ENCODE results near the gene HTR7. TPM values are rescaled to one million over a fixed set of nuclear protein-coding genes. Genes with fewer than 3 reads are reported as not detected.
A peak's percentile ranks its signal among the peaks of the same experiment; 100 is the strongest.

The HTR7 gene
- total RNA-seq, 1 donor from 2014 or later = not detected

DNA sequence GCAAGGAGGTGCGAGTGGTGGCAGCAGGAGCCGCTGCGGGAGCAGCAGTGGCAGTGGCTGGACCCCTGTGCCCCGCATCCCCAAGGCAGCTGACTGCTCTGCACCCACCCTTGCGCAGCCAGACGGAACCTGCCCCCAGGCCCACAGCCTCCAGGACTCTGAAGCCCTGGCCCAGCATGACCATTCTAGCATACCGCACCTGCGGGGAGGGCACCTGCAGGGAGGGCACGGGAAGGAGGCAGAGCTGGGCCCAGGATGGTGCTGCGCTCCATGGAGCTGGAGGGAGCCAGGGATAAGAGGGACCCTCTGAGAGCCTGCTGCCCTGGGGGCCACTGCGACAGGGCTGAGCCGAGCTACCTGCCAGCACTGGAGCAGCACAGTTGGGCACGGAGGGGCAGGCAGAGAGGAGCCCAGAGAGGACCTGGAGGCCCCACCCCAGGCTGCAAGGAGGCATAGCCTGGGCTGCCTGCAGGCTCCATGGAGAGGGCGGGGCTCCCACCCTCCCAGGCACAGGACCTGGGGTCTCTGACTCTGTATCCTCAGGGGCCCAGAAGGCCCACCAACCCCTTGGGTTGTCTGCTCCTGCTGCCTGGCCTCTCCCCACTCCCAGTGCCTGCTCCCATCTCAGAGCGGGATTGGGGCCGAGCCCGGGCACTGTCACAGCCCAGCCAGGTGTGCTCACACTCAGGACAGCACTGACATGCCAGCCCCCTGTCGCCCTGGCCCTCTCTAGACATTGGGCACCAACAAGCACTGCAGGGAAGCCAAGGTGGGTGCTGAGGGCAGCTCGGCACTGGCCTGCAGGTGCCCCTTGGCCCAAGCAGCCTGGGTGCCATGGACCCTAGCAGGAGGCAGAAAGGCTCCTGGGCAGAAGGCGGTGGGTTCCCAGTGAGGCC, 87.6 kb downstream of the HTR7 start:
- DNase-seq = no peak
- intact Hi-C loops (cut with micrococcal nuclease) = no loop called here
- ATAC-seq = no peak

DNA sequence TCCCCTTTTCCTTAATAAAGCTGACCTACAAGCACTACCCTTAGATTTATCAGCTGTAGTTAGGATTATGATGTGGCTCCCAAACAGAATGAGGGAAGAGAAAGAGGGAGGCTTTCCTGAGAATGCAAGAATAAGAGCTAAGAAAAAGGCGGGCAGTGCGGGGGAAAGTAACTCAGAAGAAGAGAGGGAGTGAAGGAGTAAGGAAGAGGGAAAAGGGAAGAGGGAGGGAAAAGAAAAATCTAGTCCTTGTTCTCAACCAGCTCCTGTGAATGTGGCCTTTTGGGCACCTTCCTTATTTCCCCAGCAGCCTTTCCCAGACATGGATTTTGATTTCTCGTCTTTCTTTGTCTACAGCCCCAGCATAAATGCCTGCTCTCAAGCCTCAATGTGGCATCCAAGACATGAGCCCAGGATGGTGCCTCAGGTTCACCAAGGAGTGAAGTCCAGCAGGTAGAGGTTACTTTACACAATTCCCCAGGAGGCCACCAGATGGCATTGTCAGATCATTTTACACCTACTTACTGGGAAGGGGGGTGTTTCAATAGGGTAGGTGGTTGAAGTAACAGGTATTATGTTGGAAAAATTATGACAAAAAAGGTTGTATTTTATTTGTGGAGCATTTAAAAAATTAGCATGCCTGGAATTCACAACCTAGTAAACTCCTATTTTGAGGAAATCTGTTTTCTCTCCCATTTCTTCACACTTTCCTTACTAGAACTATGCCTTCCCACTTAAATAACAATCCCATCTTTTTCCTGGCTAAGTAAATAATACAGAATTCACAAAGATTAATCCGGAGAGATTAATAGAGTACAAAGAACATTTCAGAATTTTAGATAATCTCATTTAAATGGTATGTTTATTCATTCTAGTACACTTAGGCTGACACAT, 106.5 kb downstream of the HTR7 start:
- intact Hi-C loops (cut with micrococcal nuclease) = loop anchor here (10.0 kb wide), 1 partner anchor 113 kb away; no protein-coding TSS in a partner anchor
- ATAC-seq = peak; percentile 51
- DNase-seq = no peak

DNA sequence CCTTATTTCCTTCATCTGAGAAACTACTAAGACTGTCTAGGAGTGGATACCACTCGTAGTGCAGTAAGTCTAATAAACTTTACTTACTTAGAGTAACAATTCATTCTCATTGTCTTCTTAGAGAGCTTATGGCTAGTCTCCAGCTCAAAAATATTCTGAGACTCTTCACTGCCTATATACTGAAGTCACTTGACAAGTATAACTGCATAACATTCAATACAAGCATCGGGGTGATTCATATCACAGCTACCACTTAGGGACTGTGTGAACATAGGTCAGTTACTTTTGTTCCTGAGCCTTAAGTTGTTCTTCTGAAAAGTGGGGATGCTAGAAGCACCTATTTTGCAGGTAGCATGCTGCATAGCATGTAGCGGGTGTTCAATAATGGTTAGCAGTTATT, 111.0 kb downstream of the HTR7 start:
- ATAC-seq (no peak), DNase-seq (no peak)
- intact Hi-C loops (cut with micrococcal nuclease) = no loop called here

DNA sequence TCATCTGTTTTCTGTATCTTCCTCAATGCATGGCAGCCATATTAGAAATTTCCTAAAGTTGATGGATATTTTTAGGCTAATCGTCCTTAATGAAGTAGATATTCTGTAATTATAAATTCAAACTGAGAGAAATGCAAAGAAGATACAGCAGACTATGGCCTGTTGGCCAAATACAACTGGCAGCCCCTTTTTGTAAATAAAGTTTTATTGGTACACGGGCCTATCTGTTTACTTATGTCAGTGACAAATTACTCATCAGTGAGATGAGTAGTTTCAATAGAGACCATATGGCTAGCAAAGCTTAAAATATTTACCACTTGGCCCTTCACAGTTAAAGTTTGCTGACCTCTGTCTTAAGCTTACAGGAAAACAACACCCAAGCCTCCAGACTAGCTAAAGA, 112.3 kb downstream of the HTR7 start:
- no peak for DNase-seq
- no peak for ATAC-seq

DNA sequence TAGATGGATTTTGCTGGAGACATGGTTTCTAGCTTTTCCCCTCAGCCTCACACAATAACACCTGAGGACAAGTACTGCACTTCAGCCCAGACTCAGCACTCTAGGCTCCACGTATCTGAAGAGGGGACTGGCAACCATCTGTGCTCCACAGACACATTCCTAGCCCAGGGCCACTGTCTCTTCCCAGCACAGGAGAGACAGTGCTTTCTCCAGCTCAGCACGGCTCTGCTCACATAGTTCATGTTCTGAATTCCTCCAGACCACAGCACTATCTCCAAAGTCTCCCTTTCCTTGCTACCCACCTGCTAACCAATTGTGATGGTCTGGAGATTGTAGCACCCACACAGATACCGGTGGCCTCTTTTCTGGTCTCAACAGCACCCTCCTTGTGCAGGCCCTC, 114.5 kb downstream of the HTR7 start:
- intact Hi-C loops (cut with micrococcal nuclease) = no loop called here
- no peak for DNase-seq
- no peak for ATAC-seq

More for the DNA sequence above, 112.3 kb downstream of the HTR7 start:
- intact Hi-C loops (cut with micrococcal nuclease) = no loop called here

DNA sequence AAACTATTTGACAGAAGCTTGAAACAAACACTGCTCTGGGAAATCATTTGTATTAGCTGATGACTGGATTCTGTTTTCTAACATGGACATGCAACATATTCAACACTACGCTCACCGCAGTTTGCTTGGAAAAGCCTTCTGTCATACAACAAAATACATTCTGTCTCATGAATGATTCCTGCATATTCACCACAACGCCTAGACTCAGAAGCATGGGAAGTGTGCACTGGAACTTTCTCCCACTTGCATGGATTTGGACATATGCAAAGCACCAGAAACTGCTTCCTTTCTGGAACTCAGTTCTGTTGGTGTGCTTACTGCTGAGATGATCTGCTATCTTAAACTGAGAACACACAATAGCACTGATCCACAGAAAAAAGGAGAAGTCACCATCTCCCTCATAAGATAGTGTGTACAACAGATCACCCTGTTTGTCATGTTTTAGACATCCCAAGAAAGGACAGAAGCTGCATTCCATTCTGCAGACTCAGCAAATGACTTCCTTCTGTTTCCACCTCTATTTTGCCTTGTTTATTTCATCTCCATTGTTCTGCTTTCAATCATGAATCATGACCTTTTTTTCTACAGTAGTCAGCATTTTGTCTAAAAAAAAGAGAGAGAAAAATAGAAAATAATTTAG, 115.8 kb downstream of the HTR7 start:
- intact Hi-C loops (cut with micrococcal nuclease) = no loop called here
- peak; percentile 68 for ATAC-seq
- no peak for DNase-seq

DNA sequence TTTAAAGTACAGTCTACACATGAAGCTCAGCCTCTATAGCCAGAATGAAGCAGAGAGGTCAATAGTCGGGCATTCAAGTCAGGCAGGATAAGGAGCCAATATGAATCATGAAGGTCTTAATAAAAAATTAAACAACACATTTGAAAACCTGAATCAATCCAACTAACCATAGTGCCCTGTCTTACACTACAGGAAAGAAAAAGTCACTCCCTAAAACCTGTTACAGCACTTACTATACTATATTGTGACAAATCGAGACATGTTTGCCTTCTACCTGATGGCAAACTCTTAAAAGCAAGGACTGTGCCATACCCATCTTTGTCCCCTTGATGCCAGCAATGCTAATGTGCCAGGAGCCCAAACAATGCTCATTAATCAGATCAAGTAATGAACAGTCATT, 117.6 kb downstream of the HTR7 start:
- no peak for DNase-seq
- intact Hi-C loops (cut with micrococcal nuclease) = no loop called here
- ATAC-seq = no peak

DNA sequence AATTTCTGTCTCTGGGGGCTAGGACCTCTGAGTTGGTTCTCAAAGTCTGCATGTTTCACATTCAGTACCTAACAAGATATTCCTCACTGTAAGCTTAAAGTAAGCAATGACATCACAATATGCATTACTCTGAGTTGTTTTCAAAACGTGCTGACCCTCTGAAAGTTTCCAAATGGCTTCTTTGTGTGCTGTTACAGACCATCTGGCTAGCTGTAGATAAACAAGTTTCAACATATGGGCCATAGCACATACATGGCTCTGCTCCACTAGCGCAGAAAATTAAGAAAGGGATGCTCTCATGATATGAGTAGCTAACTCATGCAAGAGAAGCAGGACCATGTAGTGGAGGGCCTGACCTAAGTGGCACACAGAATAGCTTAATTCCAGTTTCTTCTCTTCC, 119.0 kb downstream of the HTR7 start:
- ATAC-seq (no peak), DNase-seq (no peak)
- intact Hi-C loops (cut with micrococcal nuclease) = no loop called here

DNA sequence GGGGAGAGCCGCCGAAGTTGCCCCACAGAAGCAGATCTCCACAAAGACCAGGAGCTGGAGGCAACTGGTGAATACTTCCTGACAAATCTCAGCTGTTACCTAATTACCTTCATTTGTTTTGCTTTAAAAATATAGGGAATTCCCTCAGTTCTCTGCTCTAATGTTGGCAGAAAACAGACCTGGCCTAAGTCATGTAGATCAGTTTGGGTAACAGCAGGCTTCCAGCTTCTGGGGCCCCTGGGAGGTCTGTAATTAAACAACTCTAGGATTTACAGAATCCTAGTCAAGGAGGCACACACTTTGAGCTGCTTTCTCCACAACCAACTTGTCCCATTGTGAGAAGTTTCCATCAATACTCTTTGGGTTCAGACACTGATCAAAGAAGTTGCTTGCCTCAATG, 123.4 kb downstream of the HTR7 start:
- no peak for DNase-seq
- ATAC-seq = no peak
- intact Hi-C loops (cut with micrococcal nuclease) = no loop called here

DNA sequence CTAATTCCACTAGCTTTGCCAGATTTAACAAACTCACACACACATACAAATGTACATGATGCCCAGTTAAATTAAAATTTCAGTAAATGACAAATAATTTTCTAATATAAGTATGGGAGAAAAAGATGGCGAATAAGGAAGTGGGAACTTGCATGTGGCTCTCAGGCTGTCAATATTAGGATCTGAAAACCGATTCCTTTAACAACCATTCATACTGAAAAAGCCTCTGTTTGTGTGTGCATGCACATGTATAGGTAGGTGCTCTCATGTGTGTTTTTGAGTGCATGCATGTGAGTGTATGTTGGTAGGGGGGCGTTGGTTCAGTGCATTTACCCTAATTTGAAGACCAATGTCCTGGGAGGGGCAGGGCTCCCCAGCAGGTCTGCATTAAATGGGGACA, 125.3 kb downstream of the HTR7 start:
- ATAC-seq (no peak), DNase-seq (no peak)
- intact Hi-C loops (cut with micrococcal nuclease) = no loop called here

DNA sequence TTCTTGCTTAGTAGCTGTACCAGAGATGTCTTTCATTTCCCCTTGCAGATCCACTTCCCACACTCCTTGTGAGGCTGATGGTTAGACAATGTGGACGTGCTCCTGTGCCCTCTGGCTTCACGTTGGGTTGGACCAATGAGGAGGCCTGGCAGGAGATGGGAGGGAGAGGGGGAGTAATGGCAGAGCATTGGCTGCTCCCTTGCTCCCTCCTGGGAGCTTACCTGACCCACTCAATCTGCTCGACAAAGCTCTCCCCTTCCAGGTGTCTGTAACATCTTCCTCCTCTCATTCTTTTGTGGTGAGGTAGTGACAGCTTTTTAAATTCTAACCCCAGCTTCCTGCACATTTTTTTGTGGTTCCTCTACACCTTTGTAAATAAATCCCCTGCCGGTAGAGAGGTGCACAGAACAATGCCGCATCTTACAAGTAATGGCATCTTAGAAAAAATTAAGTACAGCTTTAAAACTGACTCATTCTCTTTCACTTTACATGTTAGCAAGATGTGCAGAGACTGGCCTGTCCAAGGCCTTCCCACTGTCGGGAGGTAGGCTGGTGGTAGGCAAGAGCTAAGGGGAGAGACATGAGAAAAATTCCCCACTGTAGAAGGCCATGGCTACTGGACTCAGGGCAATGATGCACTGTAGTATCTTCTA, 134.3 kb downstream of the HTR7 start:
- intact Hi-C loops (cut with micrococcal nuclease) = no loop called here
- ATAC-seq (no peak), DNase-seq (no peak)

DNA sequence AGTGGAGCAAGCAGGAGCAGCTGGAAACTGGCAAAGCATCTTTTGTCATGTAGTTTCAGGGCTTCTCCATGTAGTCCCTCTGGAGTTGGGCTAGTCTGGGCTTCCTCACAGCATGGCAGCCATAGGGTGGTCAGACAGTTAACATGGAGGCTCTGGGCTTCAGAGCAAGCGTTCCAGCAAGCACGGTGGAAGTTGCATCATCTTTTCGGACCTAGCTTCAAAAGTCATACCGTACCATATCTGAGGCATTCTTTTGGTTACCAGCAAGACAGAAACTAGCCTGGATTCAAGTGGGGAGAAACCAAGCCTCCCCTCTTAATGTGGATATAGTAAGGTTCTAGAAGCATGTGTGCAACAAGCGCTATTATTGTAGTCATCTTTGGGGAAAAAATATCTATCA, 135.0 kb downstream of the HTR7 start:
- intact Hi-C loops (cut with micrococcal nuclease) = no loop called here
- no peak for ATAC-seq
- DNase-seq = no peak

DNA sequence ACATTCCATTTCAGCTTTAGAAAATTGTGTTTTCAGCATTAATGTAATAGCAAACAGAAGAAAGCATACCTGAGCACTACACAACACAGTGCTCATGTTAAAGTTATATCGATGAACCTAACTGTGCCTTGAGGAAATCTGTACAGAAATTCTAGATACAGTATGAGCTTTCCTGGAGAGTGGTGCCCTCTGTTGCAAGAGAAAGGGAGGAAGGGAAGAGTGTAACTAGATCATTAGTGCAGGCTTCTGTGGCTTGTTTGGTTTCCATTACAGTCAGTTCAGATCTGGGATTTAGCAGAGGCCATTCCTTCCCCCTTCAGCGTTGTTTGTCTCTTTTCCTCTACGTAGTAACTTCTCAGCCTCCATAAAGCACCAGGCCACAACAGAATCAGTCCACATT, 139.7 kb downstream of the HTR7 start:
- intact Hi-C loops (cut with micrococcal nuclease) = no loop called here
- no peak for ATAC-seq
- DNase-seq = no peak

DNA sequence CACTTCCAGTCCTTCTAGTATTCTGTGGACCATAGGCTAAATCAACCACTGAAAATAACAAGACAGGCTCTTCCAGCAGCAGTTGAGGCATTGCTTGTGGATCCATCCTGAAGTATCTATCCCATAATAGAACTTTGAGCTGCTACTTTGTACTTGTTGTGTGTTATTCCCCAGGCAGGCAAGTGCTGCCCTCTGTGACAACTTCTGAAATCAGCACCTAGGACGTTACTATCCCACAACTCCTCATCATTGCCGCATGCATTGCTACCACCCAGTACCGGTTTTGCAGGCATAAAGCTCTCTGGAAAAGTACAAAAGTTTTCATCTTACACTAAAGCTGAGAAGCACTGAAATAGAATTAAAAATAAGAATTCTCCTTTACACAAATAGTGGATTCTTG, 145.3 kb downstream of the HTR7 start:
- ATAC-seq (no peak), DNase-seq (no peak)
- intact Hi-C loops (cut with micrococcal nuclease) = no loop called here

DNA sequence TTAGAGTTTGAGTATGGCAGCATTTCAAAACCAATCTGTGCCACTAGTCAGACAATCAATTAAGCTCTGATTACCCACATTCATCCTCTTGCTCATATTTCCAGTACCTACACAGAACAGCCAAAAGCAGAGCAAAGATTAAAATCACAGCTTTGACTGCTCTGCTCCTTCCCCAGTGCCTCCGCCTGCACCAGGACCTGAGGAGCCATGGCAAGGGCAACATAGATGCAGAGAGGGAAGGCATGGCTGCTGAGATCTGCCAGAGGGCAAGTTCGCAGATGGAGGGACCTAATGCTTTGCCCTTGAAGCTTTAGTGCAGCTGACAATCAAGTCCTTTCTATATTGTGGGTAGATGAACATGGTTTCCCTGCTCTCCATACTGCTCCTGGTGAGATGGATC, 148.1 kb downstream of the HTR7 start:
- no peak for ATAC-seq
- intact Hi-C loops (cut with micrococcal nuclease) = no loop called here
- DNase-seq = no peak

DNA sequence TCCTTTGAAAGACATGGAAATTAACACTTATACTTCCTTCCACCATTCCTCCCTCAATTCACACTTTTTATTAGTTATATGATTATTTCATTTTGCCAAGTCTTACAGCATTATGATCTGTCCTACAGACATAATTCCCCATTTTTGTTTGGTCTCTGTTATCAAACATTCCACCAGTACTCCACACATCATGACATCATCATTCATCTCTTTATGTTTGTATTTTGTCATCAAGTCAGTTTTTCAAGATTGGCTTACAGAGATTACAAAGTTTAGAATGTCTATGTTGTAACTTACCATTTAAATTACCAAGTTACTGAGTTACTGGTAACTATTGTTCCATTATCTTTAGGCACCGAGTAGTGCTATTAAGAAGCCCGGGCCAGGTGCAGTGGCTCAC, 150.2 kb downstream of the HTR7 start:
- intact Hi-C loops (cut with micrococcal nuclease) = no loop called here
- ATAC-seq (no peak), DNase-seq (no peak)

DNA sequence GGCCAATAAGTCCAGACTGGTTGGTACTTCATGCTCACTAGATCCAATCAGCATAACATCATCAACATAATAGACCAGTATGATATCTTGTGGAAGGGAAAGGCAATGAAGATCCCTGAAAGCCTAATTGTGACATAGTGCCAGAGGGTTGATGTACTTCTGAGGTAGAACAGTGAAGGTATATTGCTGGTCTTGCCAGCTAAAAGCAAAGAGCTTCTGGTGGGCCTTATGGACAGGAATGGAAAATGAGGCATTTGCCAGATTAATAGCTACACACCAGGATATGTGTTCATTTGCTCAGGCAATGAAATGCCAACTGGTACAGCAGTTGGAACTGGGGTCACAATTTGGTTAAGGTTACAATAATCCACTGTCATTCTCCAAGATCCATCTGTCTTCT, 156.4 kb downstream of the HTR7 start:
- intact Hi-C loops (cut with micrococcal nuclease) = no loop called here
- DNase-seq (no peak), ATAC-seq (no peak)

DNA sequence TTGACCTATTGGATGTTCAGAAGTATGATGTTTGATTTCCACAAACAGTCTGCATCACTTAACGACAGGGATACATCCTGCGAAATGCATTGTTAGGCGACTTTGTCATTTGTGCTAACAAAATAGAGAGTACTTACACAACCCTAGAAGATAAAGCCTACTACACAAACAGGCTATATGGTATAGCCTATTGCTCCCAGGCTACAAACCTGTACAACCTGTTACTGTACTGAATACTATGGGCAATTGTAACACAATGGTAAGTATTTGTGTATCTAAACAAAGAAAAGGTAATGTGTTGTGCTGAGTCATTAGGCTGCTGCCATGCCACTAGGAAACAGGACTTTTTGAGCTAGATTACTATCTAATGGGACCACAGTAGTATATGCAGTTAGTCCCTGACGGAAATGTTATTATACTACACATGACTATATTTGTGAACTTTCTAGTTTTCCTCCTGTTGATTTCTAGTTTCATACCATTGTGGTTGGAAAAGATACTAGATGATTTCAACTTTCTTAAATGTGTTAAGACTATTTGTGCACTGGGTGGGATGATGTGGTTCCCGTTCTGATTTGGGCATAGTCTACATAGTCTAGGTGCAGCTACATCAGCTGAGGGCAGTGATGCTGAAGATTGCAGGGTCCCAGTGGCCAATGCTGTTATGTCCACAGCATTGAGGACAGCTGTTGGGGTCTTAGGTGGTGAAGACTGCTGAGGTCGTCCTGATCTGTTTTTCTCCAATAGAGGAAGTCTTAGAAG, 161.7 kb downstream of the HTR7 start:
- ATAC-seq = no peak
- intact Hi-C loops (cut with micrococcal nuclease) = no loop called here

More for the DNA sequence above, 161.7 kb downstream of the HTR7 start:
- no peak for DNase-seq
